Diencephalon (tissue), 1 donor: Measurements from ENCODE around the gene ATP5MC2. TPM values are rescaled to one million over a fixed set of nuclear protein-coding genes. Genes with fewer than 3 reads are reported as not detected.

Experiments
- total RNA-seq: library from RNA; depleted of rRNA; stranded (reverse); fragments of >200 nt; gene quantifications from one replicate; pipeline ENCODE4 v1.2.3, GENCODE V29; 2014

ATP5MC2 gene
- 85.1 TPM for total RNA-seq

DNA sequence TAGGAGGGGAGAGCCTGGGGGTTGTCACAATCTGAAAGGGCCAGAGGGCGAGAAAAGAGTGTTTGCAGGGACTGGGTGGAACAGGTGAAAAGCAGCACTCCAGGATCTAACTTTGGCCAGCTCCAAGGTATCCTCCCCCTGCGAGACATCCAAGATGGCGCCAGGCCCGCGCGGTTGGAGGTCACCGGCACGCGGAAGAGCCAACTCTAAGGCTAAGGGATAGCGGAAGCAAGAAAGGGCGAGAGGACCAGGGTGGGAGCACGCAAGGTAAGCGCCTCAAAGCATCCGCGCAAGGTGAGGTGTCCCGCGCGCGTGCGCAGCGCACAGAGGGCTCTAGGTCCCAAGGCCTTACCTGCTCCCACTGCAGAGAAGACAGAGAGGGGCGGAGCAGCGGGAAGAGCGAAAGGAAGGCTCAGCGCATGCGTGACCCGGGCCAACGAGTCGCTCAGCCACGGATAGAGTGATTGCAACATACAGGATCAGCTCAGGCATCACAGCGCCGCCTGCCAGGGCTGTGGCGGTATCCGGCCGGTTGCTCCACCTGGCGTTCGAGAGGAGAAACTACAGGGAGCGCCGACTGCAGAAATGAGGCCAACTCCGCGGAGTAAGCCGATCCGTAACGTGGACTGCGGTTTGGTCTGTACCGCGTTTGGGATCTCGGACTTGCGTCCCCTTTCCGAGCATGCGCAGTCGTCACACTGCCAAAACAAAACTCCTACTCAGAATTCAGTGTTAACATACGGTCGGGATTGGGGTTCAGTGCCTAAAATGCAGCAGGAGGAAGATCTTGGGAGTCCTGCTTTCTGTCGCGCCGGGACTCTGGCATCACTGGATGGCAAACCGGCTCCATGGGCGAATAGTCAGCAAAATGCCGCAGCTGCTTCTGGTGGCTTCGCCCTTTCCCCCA, at the start of gene ATP5MC2:
TSS of gene ATP5MC2 (minus strand) at position 383 of the 907 bp plus-strand sequence. CDS start 3,469 bp downstream, outside the sequence.

DNA sequence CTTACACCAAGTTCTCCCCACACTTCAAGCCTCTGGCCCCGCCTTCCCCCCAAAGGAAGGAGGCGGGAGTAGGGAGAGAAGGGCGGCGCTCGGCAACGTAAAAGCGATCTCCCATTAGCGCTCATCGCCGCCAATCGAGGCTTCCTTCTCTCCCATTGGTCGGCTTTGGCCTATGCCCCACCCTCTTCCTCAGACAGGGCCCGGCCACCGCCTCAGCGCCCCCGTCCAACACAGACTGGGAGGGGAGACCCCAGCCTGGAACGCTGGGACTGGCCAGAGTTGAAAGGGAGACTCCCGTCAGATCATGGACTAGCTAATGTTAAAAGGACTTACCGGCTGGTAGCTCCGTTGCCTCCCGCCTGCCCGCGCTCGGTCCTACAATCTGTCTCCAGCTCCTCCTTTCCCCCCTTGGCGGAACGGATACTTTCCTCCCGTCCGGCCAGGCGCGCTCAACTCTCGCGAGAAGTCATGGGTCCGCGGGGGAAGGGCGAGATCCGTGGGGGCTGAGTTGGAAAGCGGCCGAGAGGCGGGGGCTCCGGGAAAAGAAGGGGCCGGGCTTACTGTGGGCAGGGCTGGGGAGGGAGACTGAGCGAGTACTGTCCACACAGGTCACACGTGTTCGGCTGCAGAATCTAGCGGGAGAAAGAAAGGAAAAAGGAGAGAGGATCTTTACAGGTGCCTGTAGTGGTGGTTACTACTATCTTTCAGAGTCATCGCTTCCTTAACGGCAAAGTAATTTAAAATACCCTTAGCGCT, 49.8 kb downstream of the ATP5MC2 start, which contains the start of gene ATF7:
TSS of gene ATF7 (minus strand) at position 437 of the 756 bp plus-strand sequence. CDS start 25,382 bp downstream, outside the sequence.

Other genes starting within 250 kb of the ATP5MC2 start
- 6.0 TPM for gene PRR13, start 234.3 kb downstream of the ATP5MC2 start, total RNA-seq
- 246 TPM for gene PCBP2, start 224.0 kb downstream of the ATP5MC2 start, total RNA-seq
- 32.5 TPM for gene MAP3K12, start 176.6 kb downstream of the ATP5MC2 start, total RNA-seq
- gene TARBP2, start 174.8 kb downstream of the ATP5MC2 start, total RNA-seq, result 24.7 TPM
- gene NPFF, start 168.6 kb downstream of the ATP5MC2 start, total RNA-seq, result 1.2 TPM
- 8.1 TPM for gene ATF7, start 49.7 kb downstream of the ATP5MC2 start, total RNA-seq
- gene CALCOCO1, start 51.4 kb upstream of the ATP5MC2 start, total RNA-seq, result 66.9 TPM
- gene CISTR, start 75.9 kb upstream of the ATP5MC2 start, total RNA-seq, result not detected